GM23338 (cell line): ENCODE results near the gene SLC2A8.

ENCODE experiments used
- EZH2phosphoT487 ChIP-seq: fragments of 200-600 bp; sonication (generic); IDR thresholded peaks from one replicate; pipeline ENCODE4 v1.8.1; 2018; ENCODE audit warnings: antibody characterized with exemption; ENCODE audit not compliant: unreplicated experiment
- POLR2AphosphoS5 ChIP-seq: IDR thresholded peaks from 2 replicates; pipeline ENCODE4 v1.6.1; 2016; ENCODE audit warnings: antibody characterized with exemption, low read depth
- TF ChIP-seq, protein P1 (sequence below), 2 experiments: fragments of 200-600 bp in 1 of 2; sonication (generic) in 1 of 2; conservative IDR thresholded peaks; 2 replicates each; pipeline versions ENCODE4 v1.5.1 to v1.6.1; 2016 to 2017; ENCODE audit warnings: antibody characterized with exemption in 2 of 2, low read depth in 2 of 2, mild to moderate bottlenecking in 2 of 2, moderate library complexity in 1 of 2

DNA sequence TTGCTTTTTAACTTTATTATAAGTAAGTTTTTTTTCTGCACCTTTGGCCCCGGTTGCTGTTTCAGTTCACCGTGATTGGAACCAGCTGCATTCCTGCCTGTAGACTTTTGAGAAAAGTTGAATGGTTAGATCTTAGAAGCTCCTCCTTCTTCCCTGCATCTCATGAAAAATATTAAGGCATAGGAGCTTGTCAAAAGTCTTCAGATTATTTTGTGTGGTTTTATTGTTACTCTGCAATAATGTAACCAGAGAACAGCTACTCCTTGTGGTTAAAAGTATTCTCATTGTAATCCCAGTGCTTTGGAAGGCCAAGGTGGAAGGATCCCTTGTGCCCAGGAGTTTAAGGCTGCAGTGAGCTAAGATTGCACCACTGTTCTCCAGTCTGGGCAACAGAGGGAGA is 3.3 kb upstream of the SLC2A8 start:
- TF ChIP-seq, protein P1, sequence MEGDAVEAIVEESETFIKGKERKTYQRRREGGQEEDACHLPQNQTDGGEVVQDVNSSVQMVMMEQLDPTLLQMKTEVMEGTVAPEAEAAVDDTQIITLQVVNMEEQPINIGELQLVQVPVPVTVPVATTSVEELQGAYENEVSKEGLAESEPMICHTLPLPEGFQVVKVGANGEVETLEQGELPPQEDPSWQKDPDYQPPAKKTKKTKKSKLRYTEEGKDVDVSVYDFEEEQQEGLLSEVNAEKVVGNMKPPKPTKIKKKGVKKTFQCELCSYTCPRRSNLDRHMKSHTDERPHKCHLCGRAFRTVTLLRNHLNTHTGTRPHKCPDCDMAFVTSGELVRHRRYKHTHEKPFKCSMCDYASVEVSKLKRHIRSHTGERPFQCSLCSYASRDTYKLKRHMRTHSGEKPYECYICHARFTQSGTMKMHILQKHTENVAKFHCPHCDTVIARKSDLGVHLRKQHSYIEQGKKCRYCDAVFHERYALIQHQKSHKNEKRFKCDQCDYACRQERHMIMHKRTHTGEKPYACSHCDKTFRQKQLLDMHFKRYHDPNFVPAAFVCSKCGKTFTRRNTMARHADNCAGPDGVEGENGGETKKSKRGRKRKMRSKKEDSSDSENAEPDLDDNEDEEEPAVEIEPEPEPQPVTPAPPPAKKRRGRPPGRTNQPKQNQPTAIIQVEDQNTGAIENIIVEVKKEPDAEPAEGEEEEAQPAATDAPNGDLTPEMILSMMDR (conservative IDR thresholded peaks at IDR 0.05; ENCODE audit: low read depth in 2 of 2) = peak in 1 of 2 experiments; percentile 15; a peak in 1 of 4 replicates
- no peak for TF ChIP-seq EZH2phosphoT487
- no peak for TF ChIP-seq POLR2AphosphoS5
